Trophoblast cell (in vitro differentiated cells and primary cell): ENCODE results near the gene PRKN.
A peak's percentile ranks its signal among the peaks of the same experiment; 100 is the strongest.

ENCODE experiments used
- DNase-seq, 2 donors: peaks; one replicate each; pipeline ENCODE4 v3.0.0-alpha.2; 2016
- H2AFZ ChIP-seq: 2 replicates; pipeline ENCODE4 v1.6.1; 2013; ENCODE audit warnings: low read length, moderate library complexity, mild to moderate bottlenecking; ENCODE audit not compliant: insufficient read depth, poor library complexity
- H2AK5ac ChIP-seq: 2 replicates; pipeline ENCODE4 v1.6.1; 2013; ENCODE audit warnings: mild to moderate bottlenecking, low read length
- H2BK120ac ChIP-seq: 2 replicates; pipeline ENCODE4 v1.6.1; 2013; ENCODE audit warnings: low read length, mild to moderate bottlenecking, moderate library complexity; ENCODE audit not compliant: insufficient read depth, poor library complexity
- H2BK12ac ChIP-seq: 2 replicates; pipeline ENCODE4 v1.6.1; 2013; ENCODE audit warnings: mild to moderate bottlenecking, low read length, moderate library complexity
- H2BK5ac ChIP-seq: 2 replicates; pipeline ENCODE4 v1.6.1; 2013; ENCODE audit warnings: low read length, low read depth, moderate library complexity, mild to moderate bottlenecking; ENCODE audit not compliant: poor library complexity
- H3K14ac ChIP-seq: 2 replicates; pipeline ENCODE4 v1.6.1; 2013; ENCODE audit warnings: mild to moderate bottlenecking, low read length
- H3K18ac ChIP-seq: 2 replicates; pipeline ENCODE4 v1.6.1; 2013; ENCODE audit warnings: mild to moderate bottlenecking, low read length
- H3K23ac ChIP-seq: 2 replicates; pipeline ENCODE4 v1.6.1; 2013; ENCODE audit warnings: low read length
- H3K27ac ChIP-seq: 2 replicates; pipeline ENCODE4 v1.5.1; 2013; ENCODE audit warnings: low read depth, mild to moderate bottlenecking, inconsistent platforms, low read length, moderate library complexity
- H3K27me3 ChIP-seq: 2 replicates; pipeline ENCODE4 v1.6.1; 2013; ENCODE audit warnings: inconsistent platforms, mild to moderate bottlenecking, low read length, moderate library complexity; ENCODE audit not compliant: insufficient read depth
- H3K36me3 ChIP-seq, 2 experiments: 1 replicate in 1 of 2; 2 replicates in 1 of 2; pipeline ENCODE4 v1.6.1; 2013; ENCODE audit warnings: low read length in 2 of 2, mild to moderate bottlenecking in 2 of 2, moderate library complexity in 1 of 2; ENCODE audit not compliant: insufficient read depth in 2 of 2, control insufficient read depth in 1 of 2
- H3K4ac ChIP-seq: 2 replicates; pipeline ENCODE4 v1.6.1; 2013; ENCODE audit warnings: low read depth, mild to moderate bottlenecking, low read length, moderate library complexity
- H3K4me1 ChIP-seq, 2 experiments: 1 replicate in 1 of 2; 2 replicates in 1 of 2; pipeline ENCODE4 v1.6.1; 2013; ENCODE audit warnings: low read length in 2 of 2, mild to moderate bottlenecking in 2 of 2, moderate library complexity in 1 of 2; ENCODE audit not compliant: insufficient read depth in 2 of 2, control insufficient read depth in 1 of 2
- H3K4me2 ChIP-seq: 2 replicates; pipeline ENCODE4 v1.6.1; 2013; ENCODE audit warnings: inconsistent platforms, mild to moderate bottlenecking, low read length, moderate library complexity
- H3K4me3 ChIP-seq: 2 replicates; pipeline ENCODE4 v1.5.1; 2013; ENCODE audit warnings: mild to moderate bottlenecking, low read depth, low read length, inconsistent platforms
- H3K79me1 ChIP-seq: one replicate; pipeline ENCODE4 v1.6.1; 2013; ENCODE audit warnings: low read length
- H3K79me2 ChIP-seq: 2 replicates; pipeline ENCODE4 v1.6.1; 2013; ENCODE audit warnings: low read length, mild to moderate bottlenecking; ENCODE audit not compliant: control insufficient read depth, insufficient read depth, poor library complexity
- H3K9ac ChIP-seq: 2 replicates; pipeline ENCODE4 v1.6.1; 2013; ENCODE audit warnings: mild to moderate bottlenecking, low read length
- H3K9me3 ChIP-seq: 2 replicates; pipeline ENCODE4 v1.6.1; 2013; ENCODE audit warnings: low read depth, mild to moderate bottlenecking, control low read depth, inconsistent platforms, low read length; ENCODE audit not compliant: insufficient read depth
- H4K12ac ChIP-seq: 2 replicates; pipeline ENCODE4 v1.6.1; 2013; ENCODE audit warnings: low read depth, mild to moderate bottlenecking, low read length, moderate library complexity
- H4K8ac ChIP-seq: 2 replicates; pipeline ENCODE4 v1.6.1; 2013; ENCODE audit warnings: low read depth, mild to moderate bottlenecking, low read length, moderate library complexity
- H4K91ac ChIP-seq: one replicate; pipeline ENCODE4 v1.6.1; 2013; ENCODE audit warnings: low read depth, mild to moderate bottlenecking, low read length, moderate library complexity
- WGBS: extraction: QIAGEN DNeasy Blood & Tissue Kit; methylation state at CpG from one replicate; pipeline ENCODE4 v1.1.7; 2013; ENCODE audit warnings: missing lambda C conversion rate; ENCODE audit not compliant: insufficient read length, insufficient coverage; ENCODE audit errors: extremely low coverage; 5-methylcytosine and 5-hydroxymethylcytosine counted together

PRKN gene

DNA sequence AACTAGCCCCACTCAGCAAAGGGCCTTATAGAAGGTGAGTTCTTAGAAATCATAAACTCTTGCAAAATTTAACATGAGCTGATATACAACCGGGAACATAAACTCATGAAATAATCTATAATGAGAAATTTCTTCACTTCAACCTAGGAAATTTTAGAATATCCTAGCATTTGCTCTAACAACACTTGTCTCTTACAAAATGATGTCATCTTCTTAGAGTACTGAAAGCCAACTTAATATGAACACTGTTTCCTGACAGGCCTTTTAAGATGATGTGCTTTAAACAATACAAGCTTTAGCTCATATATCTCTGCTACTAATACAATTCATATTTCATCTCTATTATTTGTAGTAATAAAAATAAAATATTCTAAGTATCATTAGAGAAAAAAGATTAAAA lies 1.1 kb upstream of the PRKN start:
- H3K27me3 ChIP-seq: no peaks in the 10 kb centered on the region
- no peak overlapping the region for H4K12ac ChIP-seq
- H2AFZ ChIP-seq: no peak overlapping the region
- H2BK5ac ChIP-seq: no peak overlapping the region
- no peak overlapping the region for H4K91ac ChIP-seq
- H3K4me1 ChIP-seq: no peaks in the 10 kb centered on the region
- no peaks in the 10 kb centered on the region for H3K9me3 ChIP-seq
- no peak overlapping the region for H3K4ac ChIP-seq
- peaks cover 4% of the 10 kb centered on the region for H3K79me2 ChIP-seq
- no peak overlapping the region for H3K4me3 ChIP-seq
- no peak for DNase-seq
- H2AK5ac ChIP-seq: no peak overlapping the region
- no peaks in the 10 kb centered on the region for H3K36me3 ChIP-seq
- no peak overlapping the region for H2BK120ac ChIP-seq
- H3K79me1 ChIP-seq: peaks cover 4% of the 10 kb centered on the region
- H3K14ac ChIP-seq: no peak overlapping the region
- no peak overlapping the region for H3K23ac ChIP-seq
- no peak overlapping the region for H3K27ac ChIP-seq
- H3K4me2 ChIP-seq: no peak overlapping the region
- H3K9ac ChIP-seq: no peak overlapping the region
- H2BK12ac ChIP-seq: no peak overlapping the region
- H3K18ac ChIP-seq: no peak overlapping the region
- H4K8ac ChIP-seq: no peak overlapping the region
- no CpG with 5 or more reads among the region's 1 CpG for WGBS

DNA sequence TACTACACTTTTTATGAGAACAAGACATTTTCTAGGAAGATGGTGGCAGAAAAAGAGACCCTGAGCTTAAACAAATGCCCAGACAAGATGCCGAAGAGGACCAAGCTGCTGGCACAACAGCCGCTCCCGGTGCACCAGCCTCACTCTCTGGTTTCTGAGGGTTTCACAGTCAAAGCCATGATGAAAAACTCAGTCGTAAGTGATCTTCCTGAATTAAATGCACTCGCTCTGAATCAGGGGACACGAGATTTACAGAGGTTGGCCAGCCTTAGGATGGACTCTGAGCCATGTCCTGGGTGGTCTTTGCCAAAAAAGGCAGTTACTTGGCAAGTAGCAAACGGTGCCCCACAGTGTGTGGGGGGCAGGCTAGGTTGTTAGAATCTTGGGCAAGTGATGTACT lies 631 bp upstream of the PRKN start:
- Histone ChIP-seq H3K9me3 (no peaks in the 10 kb centered on the region), H3K27me3 (no peaks in the 10 kb centered on the region), H2BK120ac (no peak overlapping the region), H3K9ac (no peak overlapping the region), H3K4me2 (peak overlapping the region; percentile 46), H3K36me3 (no peaks in the 10 kb centered on the region), H2AFZ (peak overlapping the region; percentile 74), H3K79me2 (peaks cover 4% of the 10 kb centered on the region), H2AK5ac (no peak overlapping the region), H2BK12ac (peak overlapping the region; percentile 6), H3K4me1 (no peaks in the 10 kb centered on the region), H4K91ac (no peak overlapping the region), H3K14ac (no peak overlapping the region), H3K4me3 (no peak overlapping the region), H4K8ac (no peak overlapping the region), H3K4ac (no peak overlapping the region), H3K23ac (peak overlapping the region; percentile 3), H3K27ac (no peak overlapping the region), H3K79me1 (peaks cover 4% of the 10 kb centered on the region), H4K12ac (no peak overlapping the region), H2BK5ac (no peak overlapping the region), H3K18ac (no peak overlapping the region)
- no peak for DNase-seq
- no CpG with 5 or more reads among the region's 7 CpGs for WGBS

DNA sequence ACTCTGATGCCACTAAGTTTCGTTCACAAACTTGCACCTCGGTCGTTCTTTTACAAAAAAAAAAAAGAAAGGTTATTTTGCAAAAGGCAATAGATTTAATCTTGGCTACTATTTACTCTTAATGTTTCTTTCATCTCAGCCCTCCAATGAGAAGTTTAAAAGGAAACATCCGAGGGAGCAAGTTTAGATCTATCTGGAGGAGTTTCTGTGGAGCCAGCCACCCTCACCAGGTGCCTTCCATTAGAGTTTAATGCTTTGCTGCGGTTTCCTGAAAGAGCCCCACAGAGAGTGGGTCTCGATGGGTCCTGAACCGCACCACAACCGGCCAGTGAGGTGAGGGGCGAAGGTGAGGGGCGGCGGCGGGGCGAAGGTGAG lies 632 bp downstream of the PRKN start:
- H3K4me3 ChIP-seq: peak overlapping the region; percentile 98
- no peaks in the 10 kb centered on the region for H3K36me3 ChIP-seq
- peak overlapping the region; percentile 59 for H3K14ac ChIP-seq
- H2BK12ac ChIP-seq: no peak overlapping the region
- no peak overlapping the region for H4K91ac ChIP-seq
- H3K4ac ChIP-seq: no peak overlapping the region
- H3K79me1 ChIP-seq: peaks cover 4% of the 10 kb centered on the region
- no peaks in the 10 kb centered on the region for H3K4me1 ChIP-seq
- no peak overlapping the region for H2BK5ac ChIP-seq
- peak overlapping the region; percentile 85 for H3K4me2 ChIP-seq
- H2BK120ac ChIP-seq: peak overlapping the region; percentile 18
- no peak overlapping the region for H3K23ac ChIP-seq
- H3K9me3 ChIP-seq: no peaks in the 10 kb centered on the region
- H3K9ac ChIP-seq: no peak overlapping the region
- H3K27me3 ChIP-seq: no peaks in the 10 kb centered on the region
- no peak overlapping the region for H2AK5ac ChIP-seq
- H3K18ac ChIP-seq: no peak overlapping the region
- peaks cover 4% of the 10 kb centered on the region for H3K79me2 ChIP-seq
- H4K12ac ChIP-seq: no peak overlapping the region
- no peak overlapping the region for H3K27ac ChIP-seq
- H2AFZ ChIP-seq: peak overlapping the region; percentile 87
- H4K8ac ChIP-seq: peak overlapping the region; percentile 88
- no CpG with 5 or more reads among the region's 13 CpGs for WGBS
- DNase-seq: peak in 1 of 2 donors; percentile 10

DNA sequence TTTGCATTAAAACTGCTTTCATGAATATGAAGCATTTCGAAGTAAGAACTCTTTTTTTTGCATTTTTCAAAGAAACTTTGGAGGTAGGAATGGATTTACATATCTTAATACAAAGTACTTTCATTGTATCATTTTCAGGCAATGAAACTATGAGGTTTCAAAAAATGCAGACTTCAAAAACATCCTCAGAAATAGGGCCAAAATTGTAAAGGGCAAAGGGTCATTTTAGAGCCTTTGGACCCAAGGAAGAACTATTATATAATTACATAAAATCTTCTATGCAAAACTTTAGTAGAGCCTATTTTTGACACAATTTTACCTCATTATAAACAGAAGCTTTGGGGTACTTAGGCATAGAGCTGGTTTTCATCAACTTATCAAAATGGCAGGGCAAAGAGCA lies 4.9 kb downstream of the PRKN start:
- Histone ChIP-seq H2AFZ (no peak overlapping the region), H4K12ac (no peak overlapping the region), H3K4ac (no peak overlapping the region), H2BK5ac (no peak overlapping the region), H3K4me2 (no peak overlapping the region), H3K36me3 (no peaks in the 10 kb centered on the region), H2BK120ac (no peak overlapping the region), H3K4me3 (no peak overlapping the region), H4K91ac (no peak overlapping the region), H2AK5ac (no peak overlapping the region), H3K14ac (no peak overlapping the region), H3K27me3 (no peaks in the 10 kb centered on the region), H3K79me1 (peaks cover 4% of the 10 kb centered on the region), H3K4me1 (no peaks in the 10 kb centered on the region), H3K9me3 (no peaks in the 10 kb centered on the region), H3K9ac (no peak overlapping the region), H2BK12ac (no peak overlapping the region), H3K79me2 (peaks cover 4% of the 10 kb centered on the region), H3K18ac (no peak overlapping the region), H3K27ac (no peak overlapping the region), H3K23ac (no peak overlapping the region), H4K8ac (no peak overlapping the region)
- WGBS: no CpG with 5 or more reads among the region's 1 CpG
- no peak for DNase-seq
